A673 (cell line): ENCODE data around the gene CENPN. TPM values are rescaled to one million over a fixed set of nuclear protein-coding genes. Genes with fewer than 3 reads are reported as not detected.

Experiments
- BruUV-seq: library from RNA; stranded (reverse); fragments of 400-500 nt; replicated peaks from 2 replicates; lab custom pipeline; 2021; lab: Mats Ljungman, UMichigan
- CTCF ChIA-PET: fragments of 300-600 bp; sonication (Branson Sonifier 250); formaldehyde crosslinking; loops from one replicate; lab custom pipeline; 2022; ENCODE audit warnings: antibody characterized with exemption; lab: Charles Lee
- POLR2A ChIA-PET: fragments of 300-600 bp; sonication (Branson Sonifier 250); formaldehyde crosslinking; loops from one replicate; lab custom pipeline; 2022; ENCODE audit warnings: antibody characterized with exemption; ENCODE audit not compliant: low non-redundant PET; lab: Charles Lee
- DNase-seq: peaks from one replicate; pipeline ENCODE4 v3.0.0-alpha.2; 2015; ENCODE audit warnings: low spot score
- H3K27ac ChIP-seq: fragments of 200-600 bp; sonication (generic); 2 replicates; pipeline ENCODE4 v1.5.1; 2016; ENCODE audit warnings: mixed run types, low read depth, mild to moderate bottlenecking, mixed read lengths, antibody characterized with exemption, low read length; ENCODE audit not compliant: poor library complexity, severe bottlenecking
- H3K27me3 ChIP-seq: fragments of 200-600 bp; sonication (generic); replicated peaks from 2 replicates; pipeline ENCODE4 v1.6.1; 2017; ENCODE audit warnings: mixed run types, low read depth, mild to moderate bottlenecking, mixed read lengths, antibody characterized with exemption, low read length; ENCODE audit not compliant: insufficient read depth, poor library complexity
- H3K36me3 ChIP-seq: fragments of 200-600 bp; sonication (generic); 2 replicates; pipeline ENCODE4 v1.6.1; 2016; ENCODE audit warnings: mixed run types, mild to moderate bottlenecking, mixed read lengths, antibody characterized with exemption, low read length; ENCODE audit not compliant: insufficient read depth, poor library complexity, severe bottlenecking
- H3K4me1 ChIP-seq: fragments of 200-600 bp; sonication (generic); 2 replicates; pipeline ENCODE4 v1.6.1; 2017; ENCODE audit warnings: mixed run types, mild to moderate bottlenecking, mixed read lengths, antibody characterized with exemption, low read length; ENCODE audit not compliant: insufficient read depth, poor library complexity, severe bottlenecking
- H3K4me3 ChIP-seq: fragments of 200-600 bp; sonication (generic); 2 replicates; pipeline ENCODE4 v1.5.1; 2016; ENCODE audit warnings: low read depth, mixed run types, mild to moderate bottlenecking, mixed read lengths, low read length; ENCODE audit not compliant: poor library complexity, severe bottlenecking
- H3K9me3 ChIP-seq: fragments of 200-600 bp; sonication (generic); 2 replicates; pipeline ENCODE4 v1.6.1; 2016; ENCODE audit warnings: mixed run types, low read depth, mild to moderate bottlenecking, mixed read lengths, antibody characterized with exemption, low read length; ENCODE audit not compliant: poor library complexity, severe bottlenecking
- EZH2 ChIP-seq: fragments of 200-600 bp; sonication (generic); IDR thresholded peaks from 2 replicates; pipeline ENCODE4 v1.6.1; 2017; ENCODE audit warnings: borderline replicate concordance, low read depth, mild to moderate bottlenecking, mixed read lengths, antibody characterized with exemption, low read length; ENCODE audit not compliant: poor library complexity, severe bottlenecking
- intact Hi-C: fragments of 100-400 bp; cut with micrococcal nuclease; formaldehyde crosslinking; loops from one replicate; pipeline ENCODE4 v1.10.0; 2022; ENCODE audit not compliant: unreplicated experiment
- total RNA-seq: library from RNA; stranded (reverse); gene quantifications from 2 replicates; pipeline ENCODE4 v1.2.3, GENCODE V29; 2021
- TF ChIP-seq, protein P1 (sequence below): fragments of 300-800, 200-600 bp; sonication (generic); conservative IDR thresholded peaks from 2 replicates; pipeline ENCODE4 v1.5.1; 2017; ENCODE audit warnings: low read depth, mild to moderate bottlenecking, antibody characterized with exemption, low read length, moderate library complexity, mixed read lengths

Gene CENPN
- total RNA-seq, 1 experiment from 2014 or later = 109 TPM

DNA sequence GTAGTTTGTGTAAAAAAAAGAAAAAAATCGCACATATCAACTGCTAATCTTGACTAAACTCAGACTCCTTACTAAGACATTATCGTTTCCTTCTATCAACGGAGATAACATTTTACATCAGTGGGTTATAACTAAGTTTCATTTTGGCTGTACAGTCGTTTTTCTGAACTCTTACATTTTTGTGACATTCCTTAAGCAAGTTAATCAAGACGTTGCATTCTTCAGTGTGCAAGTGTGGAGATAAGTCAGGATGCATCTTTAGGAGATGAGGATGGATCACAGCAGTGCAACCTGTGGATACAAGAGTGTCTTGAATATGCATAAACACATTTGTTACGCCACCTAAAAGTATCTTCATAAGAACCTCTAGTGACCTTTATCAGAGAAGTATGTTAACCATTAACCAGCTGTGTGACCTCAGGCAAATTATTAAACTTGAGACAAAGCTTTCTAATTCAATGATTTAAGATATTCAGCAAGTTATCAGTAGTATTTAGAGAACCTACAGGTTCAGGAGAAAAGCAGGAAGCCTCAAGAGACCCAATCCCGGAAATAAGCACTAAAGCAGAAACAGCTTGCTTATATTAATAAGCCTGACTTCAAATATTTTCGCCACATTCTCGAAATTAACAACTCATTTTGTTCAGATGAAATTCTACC lies 9.7 kb upstream of the CENPN start:
- Histone ChIP-seq H3K27me3 (no peaks in the 10 kb centered on the region), H3K4me3 (peak overlapping the region; percentile 19), H3K9me3 (no peaks in the 10 kb centered on the region), H3K4me1 (peaks cover 36% of the 10 kb centered on the region), H3K27ac (peak overlapping the region; percentile 29), H3K36me3 (no peaks in the 10 kb centered on the region)
- ChIA-PET CTCF (interaction anchor here (0.6 kb wide), 1 partner anchor 8 kb away, joined by 3 read pairs; no protein-coding TSS in a partner anchor), POLR2A (no interaction called here)
- peak; percentile 27 for DNase-seq
- TF ChIP-seq, protein P1, sequence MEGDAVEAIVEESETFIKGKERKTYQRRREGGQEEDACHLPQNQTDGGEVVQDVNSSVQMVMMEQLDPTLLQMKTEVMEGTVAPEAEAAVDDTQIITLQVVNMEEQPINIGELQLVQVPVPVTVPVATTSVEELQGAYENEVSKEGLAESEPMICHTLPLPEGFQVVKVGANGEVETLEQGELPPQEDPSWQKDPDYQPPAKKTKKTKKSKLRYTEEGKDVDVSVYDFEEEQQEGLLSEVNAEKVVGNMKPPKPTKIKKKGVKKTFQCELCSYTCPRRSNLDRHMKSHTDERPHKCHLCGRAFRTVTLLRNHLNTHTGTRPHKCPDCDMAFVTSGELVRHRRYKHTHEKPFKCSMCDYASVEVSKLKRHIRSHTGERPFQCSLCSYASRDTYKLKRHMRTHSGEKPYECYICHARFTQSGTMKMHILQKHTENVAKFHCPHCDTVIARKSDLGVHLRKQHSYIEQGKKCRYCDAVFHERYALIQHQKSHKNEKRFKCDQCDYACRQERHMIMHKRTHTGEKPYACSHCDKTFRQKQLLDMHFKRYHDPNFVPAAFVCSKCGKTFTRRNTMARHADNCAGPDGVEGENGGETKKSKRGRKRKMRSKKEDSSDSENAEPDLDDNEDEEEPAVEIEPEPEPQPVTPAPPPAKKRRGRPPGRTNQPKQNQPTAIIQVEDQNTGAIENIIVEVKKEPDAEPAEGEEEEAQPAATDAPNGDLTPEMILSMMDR = no peak
- no peak for TF ChIP-seq EZH2
- intact Hi-C loops = no loop called here
- BruUV-seq = no TSS peak

DNA sequence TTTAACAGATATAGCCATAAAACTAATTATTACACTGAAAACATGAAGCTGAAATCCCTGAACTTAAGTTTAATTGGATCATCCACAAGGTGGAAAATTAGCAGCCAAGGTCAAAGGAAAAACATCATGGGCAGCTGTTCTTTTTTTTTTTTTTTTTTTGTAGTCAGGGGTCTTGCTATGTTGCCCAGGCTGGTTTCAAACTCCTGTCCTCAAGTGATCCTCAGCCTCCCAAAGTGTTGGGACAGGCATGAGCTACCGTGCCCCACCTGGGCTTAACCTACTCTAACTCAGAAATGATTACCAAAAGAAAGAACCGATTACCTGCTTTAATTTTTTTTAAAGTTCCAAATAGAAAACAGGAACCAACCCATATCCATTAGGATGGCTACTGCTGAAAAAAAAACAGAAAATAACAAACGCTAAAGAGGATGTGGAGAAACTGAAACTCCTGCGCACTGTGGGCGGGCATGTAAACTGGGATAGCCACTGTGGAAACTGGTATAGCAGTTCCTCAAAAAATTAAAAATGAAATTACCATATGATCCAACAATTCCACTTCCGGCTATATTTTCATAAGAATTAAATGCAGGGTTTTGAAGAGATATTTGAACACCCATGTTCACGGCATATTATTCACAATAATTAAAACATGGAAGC lies 8.9 kb upstream of the CENPN start:
- CTCF ChIA-PET = no interaction called here

DNA sequence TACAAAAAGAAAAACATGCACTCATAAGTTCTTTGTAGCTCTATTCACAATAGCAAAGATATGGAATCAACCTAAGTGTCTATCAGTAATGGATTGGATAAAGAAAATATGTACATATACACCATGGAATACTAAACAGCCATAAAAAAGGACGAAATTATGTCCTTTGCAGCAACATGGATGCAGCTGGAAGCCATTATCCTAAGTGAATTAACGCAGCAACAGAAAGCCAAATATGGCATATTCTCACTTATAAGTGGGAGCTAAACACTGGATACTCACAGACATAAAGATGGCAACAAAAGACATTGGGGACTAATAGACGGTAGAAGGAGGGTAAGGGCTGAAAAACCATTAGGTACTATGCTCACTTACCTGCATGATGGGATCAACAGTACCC lies 6.1 kb upstream of the CENPN start:
- ChIA-PET CTCF (interaction anchor here (0.6 kb wide), 1 partner anchor 32 kb away, joined by 9 read pairs; no protein-coding TSS in a partner anchor), POLR2A (no interaction called here)
- intact Hi-C loops = loop anchor here (10.0 kb wide), 1 partner anchor 734 kb away; no protein-coding TSS in a partner anchor

More for the DNA sequence above, 8.9 kb upstream of the CENPN start:
- Histone ChIP-seq H3K27me3 (no peaks in the 10 kb centered on the region), H3K9me3 (no peaks in the 10 kb centered on the region), H3K4me3 (no peak overlapping the region), H3K36me3 (no peaks in the 10 kb centered on the region), H3K27ac (no peak overlapping the region), H3K4me1 (peaks cover 32% of the 10 kb centered on the region)
- no peak for TF ChIP-seq EZH2
- TF ChIP-seq, protein P1 = no peak
- BruUV-seq = no TSS peak
- no peak for DNase-seq
- intact Hi-C loops = no loop called here
- POLR2A ChIA-PET = no interaction called here

More for the DNA sequence above, 6.1 kb upstream of the CENPN start:
- no peak for DNase-seq
- H3K9me3 ChIP-seq = no peaks in the 10 kb centered on the region
- H3K4me3 ChIP-seq = no peak overlapping the region
- no peaks in the 10 kb centered on the region for H3K27me3 ChIP-seq
- peaks cover 35% of the 10 kb centered on the region for H3K4me1 ChIP-seq
- BruUV-seq = no TSS peak
- H3K36me3 ChIP-seq = no peaks in the 10 kb centered on the region
- TF ChIP-seq EZH2 = no peak
- TF ChIP-seq, protein P1 = no peak
- no peak overlapping the region for H3K27ac ChIP-seq
